DMS153 treated with DMSO at 0.1 percent for 48 hours (cell line): ENCODE results near the gene NEDD1.

Source experiments
- DNase-seq: peaks from one replicate; lab custom pipeline; 2025; ENCODE audit not compliant: unreplicated experiment; lab: John Stamatoyannopoulos, UW

Gene NEDD1

GRCh38 chr12:96906849-96907670, at the start of gene NEDD1:
Gene NEDD1 (plus strand): TSS chr12:96907257. CDS start chr12:96909760, 2,503 bp downstream.
- peak; percentile 48 for DNase-seq

- no peak for DNase-seq
Measured at GRCh38 chr12:96858162-96858561, 48.9 kb upstream of the NEDD1 start.

GRCh38 chr12:96861656-96862055, 45.4 kb upstream of the NEDD1 start:
- no peak for DNase-seq

GRCh38 chr12:96862326-96862725, 44.7 kb upstream of the NEDD1 start:
- DNase-seq = no peak

- DNase-seq = no peak
Measured at GRCh38 chr12:96864335-96864734, 42.7 kb upstream of the NEDD1 start.

GRCh38 chr12:96866801-96867590, 40.1 kb upstream of the NEDD1 start:
- no peak for DNase-seq

GRCh38 chr12:96870946-96871345, 36.1 kb upstream of the NEDD1 start:
- no peak for DNase-seq

GRCh38 chr12:96872961-96873360, 34.1 kb upstream of the NEDD1 start:
- no peak for DNase-seq

GRCh38 chr12:96874211-96874610, 32.8 kb upstream of the NEDD1 start:
- no peak for DNase-seq

GRCh38 chr12:96876966-96877365, 30.1 kb upstream of the NEDD1 start:
- no peak for DNase-seq

- DNase-seq = no peak
Measured at GRCh38 chr12:96878704-96879103, 28.4 kb upstream of the NEDD1 start.

- no peak for DNase-seq
Measured at GRCh38 chr12:96879301-96879700, 27.8 kb upstream of the NEDD1 start.

GRCh38 chr12:96880220-96880619, 26.8 kb upstream of the NEDD1 start:
- DNase-seq = no peak

- no peak for DNase-seq
Measured at GRCh38 chr12:96881608-96882007, 25.4 kb upstream of the NEDD1 start.

GRCh38 chr12:96882862-96883261, 24.2 kb upstream of the NEDD1 start:
- DNase-seq = no peak

- no peak for DNase-seq
Measured at GRCh38 chr12:96883571-96883970, 23.5 kb upstream of the NEDD1 start.

- DNase-seq = no peak
Measured at GRCh38 chr12:96886998-96887677, 19.9 kb upstream of the NEDD1 start.

GRCh38 chr12:96889273-96889933, 17.7 kb upstream of the NEDD1 start:
- no peak for DNase-seq

GRCh38 chr12:96890331-96890730, 16.7 kb upstream of the NEDD1 start:
- no peak for DNase-seq

- no peak for DNase-seq
Measured at GRCh38 chr12:96892104-96892503, 15.0 kb upstream of the NEDD1 start.

- DNase-seq = no peak
Measured at GRCh38 chr12:96897421-96897820, 9.6 kb upstream of the NEDD1 start.
